GM21360 (cell line): ENCODE data around the gene DUS1L.
A peak's percentile ranks its signal among the peaks of the same experiment; 100 is the strongest.

ENCODE experiments used
- ATAC-seq: cut with Tn5 transposase; IDR thresholded peaks from one replicate; pipeline ENCODE4 v1.9.1; 2021; ENCODE audit warnings: mild to moderate bottlenecking, moderate library complexity; ENCODE audit not compliant: unreplicated experiment

The DUS1L gene

DNA sequence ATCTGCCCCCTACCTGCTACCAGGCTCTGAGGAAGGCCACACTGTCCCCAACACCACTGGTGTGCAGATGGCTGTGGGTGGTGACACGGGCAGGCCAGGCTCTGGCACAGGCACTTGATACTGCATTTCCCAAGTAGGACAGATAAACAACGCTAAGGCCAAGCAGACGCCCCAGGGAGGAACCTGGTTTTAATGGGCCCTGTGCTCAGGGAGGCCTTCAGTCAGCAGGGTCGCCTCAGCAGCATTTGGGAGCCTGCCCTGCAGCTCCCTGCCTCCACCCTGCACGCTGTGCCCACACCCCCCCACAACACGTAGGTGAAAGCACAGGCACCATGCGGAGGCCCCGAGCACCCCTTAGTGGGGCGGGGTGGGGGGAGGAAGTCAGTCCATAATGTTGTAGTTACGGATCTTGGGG lies 35.7 kb upstream of the DUS1L start:
- no peak for ATAC-seq

GRCh38 chr17:82100502-82101298 lies 35.1 kb upstream of the DUS1L start:
- ATAC-seq = no peak

GRCh38 chr17:82098939-82099763 lies 33.5 kb upstream of the DUS1L start:
- ATAC-seq = no peak

DNA sequence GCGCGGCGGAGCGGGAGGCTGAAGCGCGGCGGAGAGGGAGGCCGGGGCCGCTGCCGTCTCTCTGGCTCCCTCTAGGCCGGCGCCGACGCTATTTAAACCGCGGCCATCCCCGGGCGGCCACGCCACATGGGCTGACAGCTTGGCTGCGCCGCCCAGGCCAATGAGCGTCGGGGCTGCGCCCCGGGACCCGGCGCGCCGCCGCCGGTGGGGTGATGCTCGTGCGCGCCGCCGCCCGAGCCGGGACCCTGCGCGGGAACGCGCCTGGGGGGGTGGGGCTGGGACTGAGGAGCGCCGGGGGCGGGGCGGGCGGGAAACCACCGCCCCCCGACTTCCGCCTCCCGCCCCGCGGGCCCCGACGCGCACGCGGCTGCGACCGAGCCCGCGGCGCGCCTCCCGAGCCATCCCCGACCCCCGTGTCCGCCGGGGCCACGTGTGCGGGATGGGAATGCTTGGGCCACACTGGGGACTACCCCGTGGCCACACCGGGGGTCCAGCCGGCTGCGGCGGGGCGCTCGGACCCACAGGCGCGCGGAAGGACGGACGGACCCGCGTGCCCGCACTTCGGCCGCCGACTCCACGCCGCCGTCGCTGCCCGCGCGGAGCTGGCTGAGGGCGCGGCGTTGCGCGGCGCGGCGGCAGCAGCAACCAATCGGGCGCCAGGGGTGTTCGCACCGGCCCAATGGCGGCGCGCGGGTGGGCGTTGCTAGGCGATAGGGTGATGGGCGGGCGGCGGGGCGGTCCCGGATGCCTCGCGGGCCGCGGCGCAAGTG lies 32.8 kb upstream of the DUS1L start, which contains the start of gene FASN:
Gene FASN, minus strand, starts transcription at position 68 of the 770 bp plus-strand sequence. CDS start 1,791 bp downstream, outside the sequence.
- peak; percentile 64 for ATAC-seq

GRCh38 chr17:82097919-82098168 lies 32.2 kb upstream of the DUS1L start:
- no peak for ATAC-seq

GRCh38 chr17:82097184-82097918 lies 31.7 kb upstream of the DUS1L start:
- peak; percentile 2 for ATAC-seq

DNA sequence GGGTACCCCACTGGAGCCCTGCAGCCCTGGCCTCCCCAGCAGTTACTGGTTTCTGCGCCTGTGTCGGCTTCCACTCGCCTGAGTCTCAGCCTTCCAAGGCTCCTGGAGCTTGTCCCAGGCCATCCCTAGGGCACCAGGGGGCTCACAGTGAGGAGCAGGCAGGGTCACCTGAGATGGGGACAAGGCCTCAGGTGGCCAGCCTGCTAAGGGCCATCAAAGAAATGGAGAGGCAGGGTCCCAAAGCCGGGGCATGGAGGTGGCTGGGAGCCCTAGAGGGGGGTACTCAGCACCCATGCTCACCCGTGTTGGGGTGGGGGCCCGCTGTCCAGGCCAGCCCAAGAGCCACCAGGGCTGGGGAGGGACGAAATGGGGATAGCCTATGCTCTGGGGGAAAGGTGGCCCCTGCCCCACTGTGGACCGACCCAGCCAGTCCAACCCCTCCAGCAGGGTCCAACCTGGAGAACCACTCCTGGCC lies 31.1 kb upstream of the DUS1L start:
- ATAC-seq = no peak

DNA sequence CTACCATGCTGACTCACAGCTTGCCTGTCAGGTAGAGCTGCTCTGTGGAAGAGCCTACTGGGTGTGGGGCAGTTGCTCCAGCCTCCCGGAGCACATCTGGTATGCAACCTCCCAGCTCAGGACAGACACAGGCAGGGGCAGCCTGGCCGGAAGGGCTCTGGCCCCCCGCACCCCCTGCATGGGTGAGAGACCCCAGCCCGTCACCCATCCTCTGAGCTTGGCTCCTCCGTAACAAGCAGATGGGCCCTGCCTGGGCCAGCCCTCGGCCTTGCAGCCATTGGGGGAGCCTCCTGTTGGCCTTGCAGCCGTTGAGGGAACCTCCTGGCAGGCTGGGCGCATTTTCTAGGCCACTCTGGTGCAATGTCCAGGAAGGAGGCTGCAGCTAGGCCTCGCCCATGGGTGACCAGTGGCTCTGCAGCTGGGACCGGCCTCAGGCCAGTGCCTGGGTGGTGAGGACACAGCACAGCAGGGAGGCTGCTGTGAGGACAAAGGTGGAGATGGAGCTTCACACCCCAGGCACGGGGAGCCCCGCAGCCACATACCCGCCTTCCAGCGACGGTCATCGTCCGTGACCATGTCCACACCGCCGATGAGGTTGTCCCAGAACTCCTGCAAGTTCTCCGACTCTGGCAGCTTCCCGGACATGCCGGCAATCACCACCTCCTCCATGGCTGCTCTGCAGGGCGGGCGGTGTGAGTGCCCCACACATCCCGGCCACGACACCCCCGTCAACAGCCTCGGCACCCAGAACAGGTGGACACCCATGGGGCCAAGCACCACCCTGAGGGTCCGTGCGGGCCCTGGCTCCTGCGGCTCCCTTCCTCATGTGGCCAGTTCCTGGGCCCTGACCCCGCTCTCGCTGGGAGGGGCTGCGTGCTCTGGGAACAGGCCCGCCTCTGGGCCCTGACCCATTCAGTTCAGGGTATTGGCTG lies 30.4 kb upstream of the DUS1L start:
- no peak for ATAC-seq

DNA sequence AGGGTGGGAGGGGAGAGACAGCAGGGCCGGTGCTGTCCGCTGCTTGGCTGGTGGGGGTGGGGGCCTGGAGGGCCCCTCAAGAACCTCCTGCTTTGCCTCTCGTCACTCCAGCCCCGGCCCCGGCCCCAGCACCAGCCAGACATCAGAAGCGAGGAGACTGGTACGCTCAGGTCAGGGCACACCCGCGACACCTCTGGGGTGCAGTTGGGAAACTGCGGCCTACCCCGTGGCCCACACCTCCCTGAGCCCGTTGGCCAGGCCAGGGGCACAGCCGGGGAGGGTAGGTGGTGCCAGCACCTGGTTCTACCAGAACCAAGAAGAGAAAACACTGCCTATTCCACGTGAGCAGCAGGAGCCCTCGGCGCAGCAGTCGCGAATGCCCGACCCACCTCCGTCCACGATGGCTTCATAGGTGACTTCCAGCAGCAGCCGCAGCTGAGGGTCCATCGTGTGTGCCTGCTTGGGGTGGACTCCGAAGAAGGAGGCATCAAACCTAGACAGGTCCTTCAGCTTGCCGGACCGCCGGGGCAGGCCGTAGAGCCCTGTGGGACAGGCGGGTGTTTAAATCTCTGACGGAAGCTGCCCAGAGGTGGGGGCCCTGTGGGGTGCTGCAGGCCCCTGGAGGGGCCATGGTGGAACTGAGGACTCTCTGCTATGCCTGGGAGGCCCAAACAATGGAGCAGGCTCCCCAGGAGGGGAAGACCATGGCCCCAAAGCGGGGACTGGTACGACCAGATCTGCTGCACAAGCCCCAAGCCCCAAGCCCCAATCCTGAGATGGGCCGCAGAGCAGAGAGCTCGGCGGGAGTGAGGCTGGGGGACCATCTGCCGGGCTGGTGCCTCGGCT lies 29.6 kb upstream of the DUS1L start:
- no peak for ATAC-seq

DNA sequence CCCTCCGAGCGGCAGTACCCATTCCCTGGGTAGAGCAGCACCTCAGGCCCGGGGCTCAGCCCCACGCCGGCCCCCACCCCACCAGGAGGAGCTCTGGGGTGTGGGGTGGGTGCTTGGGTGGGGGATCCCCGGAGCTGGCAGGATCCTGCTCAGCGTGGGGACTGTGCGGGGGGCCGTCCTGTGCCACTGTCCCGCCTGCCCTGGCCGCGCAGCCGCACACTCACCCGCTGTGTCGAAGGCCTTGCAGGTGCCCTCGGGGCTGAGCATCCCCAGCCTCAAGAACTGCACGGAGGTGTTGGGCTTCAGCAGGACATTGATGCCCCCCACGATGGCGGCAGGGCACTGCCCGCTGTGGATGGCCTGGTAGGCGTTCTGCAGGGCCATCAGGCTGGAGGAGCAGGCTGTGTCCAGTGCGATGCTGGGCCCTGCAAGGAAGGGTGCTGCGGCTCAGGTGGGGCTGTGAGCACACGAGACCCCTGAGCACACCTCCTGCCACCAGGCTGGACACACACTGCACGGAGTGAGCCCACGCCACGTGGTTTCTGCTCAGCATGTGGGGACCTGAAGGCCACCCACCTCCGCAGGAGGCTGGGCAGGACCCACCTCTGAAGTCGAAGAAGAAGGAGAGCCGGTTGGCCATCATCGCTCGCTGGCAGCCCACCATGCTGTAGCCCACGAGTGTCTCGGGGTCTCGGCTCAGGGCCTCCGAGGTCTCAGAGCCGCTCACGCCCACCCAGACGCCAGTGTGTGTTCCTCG lies 27.6 kb upstream of the DUS1L start:
- ATAC-seq = no peak

DNA sequence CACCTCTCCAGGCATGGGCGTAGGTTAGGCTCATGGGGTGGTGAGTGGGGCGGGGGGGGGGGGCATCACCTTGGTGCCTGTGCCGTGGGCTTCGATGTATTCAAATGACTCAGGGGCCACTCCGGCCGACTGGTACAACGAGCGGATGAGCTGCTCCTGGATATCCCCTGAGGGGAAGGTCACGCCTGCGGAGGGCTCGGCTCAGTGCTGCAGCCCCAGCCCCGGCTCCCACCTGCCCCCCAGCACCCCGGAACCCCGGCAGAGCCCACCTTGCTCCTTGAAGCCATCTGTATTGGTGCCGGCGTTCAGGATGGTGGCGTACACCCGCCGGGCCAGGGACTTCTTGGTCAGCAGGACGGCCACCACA lies 27.0 kb upstream of the DUS1L start:
- no peak for ATAC-seq

- no peak for ATAC-seq
Measured at GRCh38 chr17:82092094-82092586, 26.5 kb upstream of the DUS1L start.

- ATAC-seq = no peak
Measured at GRCh38 chr17:82091264-82092066, 25.9 kb upstream of the DUS1L start.

GRCh38 chr17:82090549-82091263 lies 25.1 kb upstream of the DUS1L start:
- ATAC-seq = no peak

DNA sequence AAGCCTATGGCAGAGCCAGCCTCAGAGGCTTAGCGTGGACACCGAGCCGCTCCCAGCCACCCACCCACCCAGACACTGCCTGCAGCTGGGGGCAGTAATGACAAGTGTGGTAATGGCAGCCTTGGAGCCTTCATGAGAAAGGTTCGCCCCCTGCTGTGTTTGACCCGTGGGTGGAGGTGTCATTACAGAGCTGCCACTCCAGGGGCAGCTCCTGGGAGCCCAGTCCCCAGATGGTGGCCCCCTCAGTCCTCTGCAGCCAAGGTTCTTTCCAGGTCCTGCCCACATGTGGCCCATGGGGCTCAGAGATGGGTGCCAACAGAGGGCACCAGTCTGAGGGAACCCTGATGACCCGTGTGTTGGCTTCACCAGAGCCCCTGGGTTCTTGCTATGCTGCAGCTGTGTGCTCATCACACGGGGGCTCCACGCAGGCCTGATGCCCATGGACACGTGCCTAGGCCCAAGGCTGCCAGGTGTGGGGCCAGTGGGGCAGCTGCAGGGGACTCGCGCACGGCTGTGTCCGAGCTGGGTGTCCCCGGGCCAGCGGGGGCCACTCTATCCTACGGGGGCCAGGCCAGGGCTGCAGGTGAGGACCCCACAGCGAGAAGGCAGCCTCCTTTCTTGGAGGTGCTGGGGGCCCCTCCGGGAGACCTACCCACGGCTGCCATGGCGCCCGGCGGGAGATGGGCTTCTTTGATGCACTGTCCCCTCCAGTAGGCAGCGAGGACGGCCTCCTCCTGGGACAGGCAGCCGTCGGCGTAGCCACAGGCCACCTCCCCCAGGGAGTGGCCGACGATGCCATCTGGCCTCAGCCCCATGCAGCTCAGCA lies 24.3 kb upstream of the DUS1L start:
- ATAC-seq = no peak
